Hypothalamus (tissue), 51 donors: ENCODE measurements around the gene STARD13.

Source experiments
- DNase-seq, 51 donors: peaks; one replicate each; lab custom pipeline; 2025; lab: John Stamatoyannopoulos, UW

The STARD13 gene

DNA sequence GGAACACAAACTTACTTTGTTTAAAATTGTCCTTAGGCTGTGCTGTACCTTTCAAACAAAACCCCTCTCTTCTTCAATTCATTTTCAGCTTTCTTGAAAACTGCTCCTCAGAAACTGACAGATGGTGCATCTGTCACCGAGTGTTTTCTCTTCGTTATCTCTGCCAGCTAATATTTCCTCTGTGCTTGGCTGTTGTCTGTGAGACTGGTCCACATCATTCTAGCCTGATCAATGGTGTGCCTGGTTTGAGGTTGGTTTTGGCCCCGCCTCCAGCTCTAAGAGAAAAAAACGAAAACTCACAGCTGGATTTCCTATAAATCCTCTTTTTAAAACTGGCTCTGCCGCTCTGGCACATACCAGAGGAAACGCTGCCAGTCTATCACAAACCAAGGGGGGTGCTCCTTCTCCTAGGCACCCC lies 79.7 kb downstream of the STARD13 start:
- no peak for DNase-seq

DNA sequence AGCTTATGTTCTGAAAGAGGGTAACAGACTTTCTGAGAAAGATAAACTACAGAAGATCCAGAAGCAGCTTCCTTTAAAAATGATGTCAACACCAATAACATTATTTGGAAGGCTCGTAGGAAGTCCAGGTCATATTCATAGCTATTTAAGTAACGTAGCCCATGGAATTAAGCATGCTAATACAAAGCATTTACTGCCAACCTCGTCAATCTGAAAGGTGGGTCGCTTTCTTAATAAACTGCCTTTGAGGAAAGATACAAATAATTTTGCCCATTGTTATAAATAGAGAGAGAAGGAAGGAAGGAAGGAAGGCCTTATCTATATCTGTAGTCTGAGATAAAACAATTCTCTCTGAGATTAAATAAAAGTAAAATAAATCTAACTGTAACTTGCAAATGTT lies 80.3 kb downstream of the STARD13 start:
- no peak for DNase-seq

- no peak for DNase-seq
These were observed 81.2 kb downstream of the STARD13 start for GRCh38 chr13:33204130-33204927.

- DNase-seq = no peak
These were observed 82.8 kb downstream of the STARD13 start for GRCh38 chr13:33202644-33203169.

GRCh38 chr13:33201659-33202058 lies 83.9 kb downstream of the STARD13 start:
- no peak for DNase-seq

DNA sequence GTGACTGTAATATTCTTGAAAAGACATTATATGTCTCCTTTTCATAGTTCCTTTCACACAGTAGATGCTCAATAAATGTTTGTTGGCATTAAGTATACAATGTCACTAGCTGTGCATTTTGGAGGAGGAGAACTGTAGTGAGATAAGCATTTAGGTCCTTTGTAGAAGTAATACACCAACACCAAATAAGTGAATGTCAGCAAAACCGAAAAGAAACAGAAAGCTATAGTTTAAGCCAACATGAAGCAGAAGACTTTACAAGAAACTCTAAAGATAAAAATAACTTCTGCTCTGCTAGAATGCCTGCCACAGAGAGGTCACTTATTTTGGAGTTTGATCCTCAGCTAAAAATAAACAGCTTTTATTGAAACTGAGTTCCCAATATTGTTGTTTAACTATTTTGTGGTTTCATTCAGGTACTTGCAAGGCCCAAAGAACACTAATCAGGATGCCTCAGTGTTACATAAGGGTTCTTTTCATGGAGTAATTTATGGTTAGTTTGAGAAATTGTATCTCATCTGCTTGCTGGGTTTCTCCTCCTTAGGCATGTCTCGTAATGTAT lies 86.2 kb downstream of the STARD13 start:
- no peak for DNase-seq

DNA sequence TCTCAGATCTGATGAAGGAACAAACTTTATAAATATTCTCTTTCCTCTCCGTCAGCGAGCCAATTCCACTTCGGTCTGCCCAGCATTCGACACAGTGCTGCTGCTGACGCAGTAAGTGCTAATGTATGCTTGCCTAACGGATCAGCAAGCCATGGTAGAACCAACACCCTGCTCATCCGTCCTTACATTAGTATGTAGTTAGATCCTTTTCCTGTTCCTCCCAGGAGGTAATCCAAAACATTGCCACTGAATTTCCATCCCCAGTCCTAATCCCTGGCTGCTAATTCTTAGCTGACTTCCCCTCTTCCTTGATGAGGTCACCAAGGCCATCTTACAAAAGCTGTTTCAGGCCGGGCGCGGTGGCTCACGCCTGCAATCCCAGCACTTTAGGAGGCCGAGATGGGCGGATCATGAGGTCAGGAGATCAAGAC lies 88.0 kb downstream of the STARD13 start:
- DNase-seq = no peak

DNA sequence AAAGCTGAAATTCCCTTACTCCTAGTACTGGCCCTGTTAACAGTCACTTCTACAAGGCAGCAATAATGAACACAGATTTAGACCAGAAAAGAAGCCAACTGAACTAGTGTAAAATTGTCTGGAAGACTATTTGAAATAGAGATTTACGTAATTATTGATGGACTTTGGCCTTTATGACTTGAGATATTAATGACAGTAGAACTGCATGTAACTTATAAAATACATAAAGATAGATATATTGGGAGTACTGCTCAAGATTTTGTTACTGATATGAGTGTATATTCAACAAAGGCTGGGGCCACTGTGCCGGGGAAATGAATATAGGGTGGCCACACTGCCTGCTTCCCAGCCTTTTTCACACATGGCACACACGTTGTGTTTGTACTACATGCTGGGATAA lies 88.8 kb downstream of the STARD13 start:
- DNase-seq = no peak

DNA sequence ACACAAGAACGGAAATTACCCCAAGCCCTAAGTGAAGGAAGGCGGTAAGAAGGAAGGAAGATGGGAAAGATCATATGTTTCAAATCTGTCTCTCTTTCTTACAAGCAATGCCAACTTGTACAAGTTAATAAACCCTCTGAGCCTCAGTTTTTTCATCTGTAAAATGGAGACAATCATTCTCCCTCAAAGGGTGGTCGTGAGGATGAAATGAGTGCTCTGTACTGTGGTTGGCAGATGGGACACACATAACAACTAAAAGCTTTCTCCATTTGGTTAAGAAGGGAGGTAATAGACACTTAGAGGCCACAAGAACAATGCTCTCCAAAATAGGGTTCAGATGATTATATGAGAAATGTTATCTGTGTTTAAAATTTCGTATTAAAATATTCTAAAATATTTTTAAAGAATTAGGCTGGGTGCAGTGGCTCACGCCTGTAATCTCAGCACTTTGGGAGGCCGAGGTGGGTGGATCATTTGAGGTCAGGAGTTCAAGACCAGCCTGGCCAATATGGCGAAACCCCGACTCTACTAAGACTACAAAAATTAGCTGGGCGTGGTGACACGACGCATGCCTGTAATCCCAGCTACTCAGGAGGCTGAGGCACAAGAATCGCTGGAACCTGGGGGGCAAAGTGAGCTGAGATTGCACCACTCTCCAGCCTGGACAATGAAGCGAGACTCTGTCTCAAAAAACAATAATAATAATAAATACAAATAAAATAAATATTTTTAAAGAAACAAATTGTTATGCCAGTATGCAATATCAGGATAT lies 89.7 kb downstream of the STARD13 start:
- no peak for DNase-seq

DNA sequence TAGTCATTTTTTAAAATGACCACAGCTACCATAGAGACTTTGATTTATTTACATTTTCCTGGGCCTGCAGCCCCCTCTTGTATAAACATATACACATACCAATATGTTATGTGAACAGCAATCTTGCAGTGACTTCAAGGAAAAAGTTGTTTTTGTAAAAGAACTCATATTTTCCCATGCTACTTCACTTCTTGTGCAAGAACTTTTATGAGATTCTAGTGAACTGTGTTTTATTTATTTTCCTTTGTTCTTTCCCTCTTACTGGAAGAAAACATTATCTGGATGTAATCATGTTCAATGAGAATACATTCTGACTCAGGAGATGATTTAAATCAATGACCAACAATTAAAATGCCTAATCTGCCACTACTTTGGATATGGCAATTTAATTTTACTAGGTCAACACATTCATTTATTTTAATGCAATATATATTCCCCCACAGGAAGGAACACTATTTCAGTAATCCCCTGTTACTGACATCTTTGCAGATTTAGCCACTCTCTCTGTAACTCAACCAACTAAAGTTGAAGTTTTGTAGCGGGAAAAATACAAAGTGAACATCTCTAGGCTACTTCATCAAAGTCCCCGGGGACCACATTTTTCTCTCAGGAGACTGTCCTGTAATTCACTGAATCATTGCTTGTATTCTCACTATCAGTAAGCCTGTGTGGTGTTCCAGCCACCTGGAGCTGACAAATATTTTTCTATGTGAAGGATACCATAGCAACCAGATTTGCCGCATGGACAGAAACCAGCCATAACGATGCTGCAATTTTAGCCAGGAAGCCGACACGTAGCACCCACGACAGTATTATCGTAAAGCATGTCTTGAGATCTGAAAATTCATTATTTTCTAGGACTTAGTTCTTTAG lies 90.5 kb downstream of the STARD13 start:
- DNase-seq = peak in 2 of 51 donors; percentile 15 to 22

DNA sequence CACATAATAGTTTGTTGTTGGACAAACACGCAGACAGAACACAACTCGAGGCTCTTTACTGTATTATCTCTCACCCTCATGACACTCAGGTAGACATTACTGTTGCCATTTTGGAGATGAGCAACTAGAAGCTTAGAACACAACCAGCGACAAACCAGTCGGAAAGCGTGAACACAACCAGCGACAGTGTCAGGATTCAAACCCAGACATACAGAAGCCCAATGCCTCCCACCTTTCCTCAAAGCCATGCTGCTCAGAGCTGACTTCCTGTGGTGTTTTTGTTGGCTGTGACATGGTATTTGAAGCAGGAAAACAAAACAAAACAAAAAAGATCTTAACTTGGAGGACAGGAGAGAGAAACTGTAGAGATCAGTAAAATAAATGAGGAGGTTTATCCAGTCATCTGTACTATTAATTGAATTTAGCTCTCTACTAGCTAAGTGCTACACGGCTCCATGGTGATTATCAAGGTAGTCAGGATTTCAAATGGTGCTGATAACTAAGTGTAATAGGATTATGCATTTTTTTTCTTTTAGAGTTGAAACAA lies 92.1 kb downstream of the STARD13 start:
- DNase-seq = no peak

GRCh38 chr13:33191425-33192210 lies 93.9 kb downstream of the STARD13 start:
- no peak for DNase-seq

- DNase-seq = no peak
These were observed 96.1 kb downstream of the STARD13 start for GRCh38 chr13:33189470-33189869.

DNA sequence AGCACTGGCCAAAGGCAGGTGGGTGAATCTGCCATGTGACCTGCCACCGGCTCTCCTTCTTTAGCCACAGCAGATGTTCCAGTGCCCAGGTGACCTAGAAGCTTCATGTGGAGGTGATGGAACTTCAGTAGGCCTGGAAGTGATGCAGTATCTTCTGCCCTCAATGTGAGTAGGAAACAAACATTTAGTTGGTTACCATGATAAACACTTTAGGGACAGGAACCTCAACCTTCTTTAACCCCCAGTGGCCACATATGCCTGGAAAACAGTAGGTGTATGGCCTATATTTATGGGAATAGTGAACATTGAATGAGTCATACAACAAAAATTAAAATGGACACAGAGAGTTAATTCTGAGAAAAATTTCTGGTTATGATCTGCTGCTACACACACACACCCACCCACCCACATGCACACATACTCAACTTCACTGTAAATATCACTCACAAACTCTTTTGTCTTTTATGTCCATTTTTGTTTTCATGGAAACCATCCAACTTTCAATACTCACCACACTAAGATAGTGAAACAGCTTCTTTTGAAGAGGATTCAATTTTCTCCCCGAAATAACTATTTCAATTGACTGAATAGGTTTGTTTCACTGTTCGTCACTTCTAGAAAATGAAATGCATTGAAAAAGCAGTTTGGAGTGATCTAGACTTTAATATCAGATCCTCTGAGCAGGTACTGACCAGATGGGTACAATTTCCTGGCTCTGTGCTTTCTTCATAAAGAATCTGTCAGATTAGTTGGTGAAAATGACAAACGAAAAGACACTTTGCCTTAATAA lies 97.3 kb downstream of the STARD13 start:
- DNase-seq = no peak

GRCh38 chr13:33186861-33187291 lies 98.7 kb downstream of the STARD13 start:
- DNase-seq = no peak

- DNase-seq = no peak
These were observed 99.7 kb downstream of the STARD13 start for GRCh38 chr13:33185853-33186252.

GRCh38 chr13:33184530-33184929 lies 101.0 kb downstream of the STARD13 start:
- no peak for DNase-seq

DNA sequence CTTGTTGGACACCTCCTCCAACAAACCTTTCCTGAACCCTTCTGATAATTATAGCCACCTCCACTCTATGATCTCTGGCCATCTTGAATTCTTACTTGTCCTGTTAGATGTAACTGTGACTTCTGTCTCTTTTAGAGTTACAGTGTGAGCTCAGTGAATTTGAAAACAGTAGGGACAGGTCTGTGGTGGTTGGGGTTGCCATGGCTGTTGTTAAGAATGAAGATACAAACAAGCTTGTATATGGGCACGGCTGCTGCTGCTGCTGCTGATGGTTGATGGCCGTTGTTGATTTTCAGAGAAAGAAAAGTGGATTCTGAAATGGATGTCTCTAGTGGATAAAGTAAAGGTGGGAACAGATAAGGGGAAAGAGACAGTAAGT lies 101.5 kb downstream of the STARD13 start:
- DNase-seq = no peak
